ENCODE data around the gene SPAG17. TPM values are rescaled to one million over a fixed set of nuclear protein-coding genes. Genes with fewer than 3 reads are reported as not detected.
A peak's percentile ranks its signal among the peaks of the same experiment; 100 is the strongest.

SPAG17 gene
- polyA plus RNA-seq, 1 experiment, result not detected

DNA sequence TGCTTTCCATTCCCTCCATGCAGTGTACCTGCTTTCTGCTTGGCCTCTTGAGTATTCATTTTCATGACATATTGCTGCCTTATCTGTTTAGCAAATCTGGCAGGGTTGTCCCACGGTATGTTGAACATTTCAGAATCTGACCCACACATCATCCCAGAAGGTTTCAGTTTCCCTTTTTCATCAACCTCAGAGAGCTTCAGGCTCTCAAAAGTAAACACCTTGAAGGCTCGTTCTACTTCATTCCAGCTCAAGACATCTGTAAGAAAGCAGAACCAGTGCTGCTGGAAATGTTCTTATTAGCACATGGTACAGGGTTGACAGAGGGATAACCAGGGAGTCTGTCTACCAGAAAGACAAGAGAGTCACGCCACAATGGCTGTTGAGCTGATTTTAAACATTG is 103.6 kb downstream of the SPAG17 start:
- Histone ChIP-seq H3K9me3 (ENCODE audit: control insufficient read depth, insufficient read depth, low read length) (no peaks in the 10 kb centered on the region), H3K27me3 (ENCODE audit: control insufficient read depth, insufficient read depth, low read length) (peaks cover 2% of the 10 kb centered on the region), H3K4me3 (ENCODE audit: low read depth, low read length) (no peak overlapping the region), H3K27ac (ENCODE audit: low read depth, low read length) (no peak overlapping the region)
- TF ChIP-seq, protein P1, sequence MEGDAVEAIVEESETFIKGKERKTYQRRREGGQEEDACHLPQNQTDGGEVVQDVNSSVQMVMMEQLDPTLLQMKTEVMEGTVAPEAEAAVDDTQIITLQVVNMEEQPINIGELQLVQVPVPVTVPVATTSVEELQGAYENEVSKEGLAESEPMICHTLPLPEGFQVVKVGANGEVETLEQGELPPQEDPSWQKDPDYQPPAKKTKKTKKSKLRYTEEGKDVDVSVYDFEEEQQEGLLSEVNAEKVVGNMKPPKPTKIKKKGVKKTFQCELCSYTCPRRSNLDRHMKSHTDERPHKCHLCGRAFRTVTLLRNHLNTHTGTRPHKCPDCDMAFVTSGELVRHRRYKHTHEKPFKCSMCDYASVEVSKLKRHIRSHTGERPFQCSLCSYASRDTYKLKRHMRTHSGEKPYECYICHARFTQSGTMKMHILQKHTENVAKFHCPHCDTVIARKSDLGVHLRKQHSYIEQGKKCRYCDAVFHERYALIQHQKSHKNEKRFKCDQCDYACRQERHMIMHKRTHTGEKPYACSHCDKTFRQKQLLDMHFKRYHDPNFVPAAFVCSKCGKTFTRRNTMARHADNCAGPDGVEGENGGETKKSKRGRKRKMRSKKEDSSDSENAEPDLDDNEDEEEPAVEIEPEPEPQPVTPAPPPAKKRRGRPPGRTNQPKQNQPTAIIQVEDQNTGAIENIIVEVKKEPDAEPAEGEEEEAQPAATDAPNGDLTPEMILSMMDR (IDR thresholded peaks at IDR 0.05; ENCODE audit: low read depth, low read length), result no peak
- DNase-seq (ENCODE audit: low read depth, low spot score), result no peak
- CTCF ChIA-PET, result no interaction called here
- POLR2A ChIA-PET, result no interaction called here

DNA sequence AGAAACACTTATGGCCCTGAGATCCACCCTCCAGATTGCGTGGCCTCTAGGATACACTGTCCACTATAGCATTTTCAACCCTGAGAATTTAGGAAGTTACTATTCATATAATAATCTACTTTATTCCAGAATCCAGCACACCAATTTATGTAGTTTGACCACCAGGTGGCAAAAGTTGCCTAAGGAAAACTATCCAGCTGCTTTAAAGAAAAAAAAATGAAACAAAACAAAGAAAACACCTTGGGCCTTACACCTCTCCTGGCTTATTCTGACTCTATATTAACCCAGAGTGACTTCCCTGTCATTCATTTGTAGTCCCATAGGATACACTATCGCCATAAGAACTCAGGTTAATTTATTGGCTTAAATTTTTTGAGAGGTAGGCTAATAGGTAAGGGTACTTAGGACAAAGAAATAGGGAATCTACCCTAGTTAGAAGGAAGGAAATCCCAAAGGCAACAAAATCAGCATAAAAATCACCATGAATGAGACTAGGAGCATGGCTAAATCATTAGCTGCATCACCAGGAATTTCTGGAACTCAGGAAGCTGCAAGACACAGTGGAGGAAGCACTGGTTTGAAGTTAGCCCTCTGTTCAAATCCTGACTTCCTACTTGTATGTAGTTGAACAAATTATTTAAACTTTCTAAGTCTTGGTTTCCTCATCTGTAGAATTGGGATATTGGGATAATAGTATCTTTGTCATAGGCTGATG is 107.5 kb downstream of the SPAG17 start:
- ChIA-PET POLR2A (no interaction called here), CTCF (interaction anchor here (0.6 to 1.7 kb wide), 18 partner anchors 8 to 1290 kb away, joined by 3 to 9 read pairs (median 4); no protein-coding TSS in a partner anchor)
- H3K9me3 ChIP-seq (ENCODE audit: control insufficient read depth, insufficient read depth, low read length), result no peaks in the 10 kb centered on the region
- H3K4me3 ChIP-seq (ENCODE audit: low read depth, low read length), result no peak overlapping the region
- no peak overlapping the region for H3K27ac ChIP-seq (ENCODE audit: low read depth, low read length)
- DNase-seq (ENCODE audit: low read depth, low spot score), result peak; percentile 11
- H3K27me3 ChIP-seq (ENCODE audit: control insufficient read depth, insufficient read depth, low read length), result peaks cover 2% of the 10 kb centered on the region
- TF ChIP-seq, protein P1 (IDR thresholded peaks at IDR 0.05; ENCODE audit: low read depth, low read length), result peak; percentile 63

DNA sequence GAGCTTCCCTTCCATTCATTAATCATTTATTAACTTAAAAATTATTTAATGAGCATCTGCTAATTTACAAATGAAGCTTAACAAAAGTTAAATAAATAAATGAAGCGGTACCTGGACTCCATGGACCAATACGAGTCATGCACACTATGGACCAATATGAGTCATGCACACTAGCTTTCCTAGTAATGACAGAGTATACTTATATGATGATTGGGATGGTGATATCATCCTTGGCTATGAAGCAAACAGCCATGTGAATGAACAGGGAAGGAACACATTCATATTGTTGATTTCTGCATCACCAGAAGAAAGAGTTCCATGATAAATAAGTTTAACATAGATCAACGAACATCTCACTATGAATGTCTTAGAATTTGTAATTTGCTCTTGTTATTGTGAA is 109.9 kb downstream of the SPAG17 start:
- no peak for DNase-seq (ENCODE audit: low read depth, low spot score)
- Histone ChIP-seq H3K27ac (ENCODE audit: low read depth, low read length) (no peak overlapping the region), H3K4me3 (ENCODE audit: low read depth, low read length) (no peak overlapping the region), H3K27me3 (ENCODE audit: control insufficient read depth, insufficient read depth, low read length) (no peaks in the 10 kb centered on the region), H3K9me3 (ENCODE audit: control insufficient read depth, insufficient read depth, low read length) (no peaks in the 10 kb centered on the region)
- TF ChIP-seq, protein P1 (IDR thresholded peaks at IDR 0.05; ENCODE audit: low read depth, low read length), result no peak
- CTCF ChIA-PET, result interaction anchor here (1.0 to 1.5 kb wide), 2 partner anchors 8 to 79 kb away, joined by 3 read pairs; no protein-coding TSS in a partner anchor
- POLR2A ChIA-PET, result no interaction called here

DNA sequence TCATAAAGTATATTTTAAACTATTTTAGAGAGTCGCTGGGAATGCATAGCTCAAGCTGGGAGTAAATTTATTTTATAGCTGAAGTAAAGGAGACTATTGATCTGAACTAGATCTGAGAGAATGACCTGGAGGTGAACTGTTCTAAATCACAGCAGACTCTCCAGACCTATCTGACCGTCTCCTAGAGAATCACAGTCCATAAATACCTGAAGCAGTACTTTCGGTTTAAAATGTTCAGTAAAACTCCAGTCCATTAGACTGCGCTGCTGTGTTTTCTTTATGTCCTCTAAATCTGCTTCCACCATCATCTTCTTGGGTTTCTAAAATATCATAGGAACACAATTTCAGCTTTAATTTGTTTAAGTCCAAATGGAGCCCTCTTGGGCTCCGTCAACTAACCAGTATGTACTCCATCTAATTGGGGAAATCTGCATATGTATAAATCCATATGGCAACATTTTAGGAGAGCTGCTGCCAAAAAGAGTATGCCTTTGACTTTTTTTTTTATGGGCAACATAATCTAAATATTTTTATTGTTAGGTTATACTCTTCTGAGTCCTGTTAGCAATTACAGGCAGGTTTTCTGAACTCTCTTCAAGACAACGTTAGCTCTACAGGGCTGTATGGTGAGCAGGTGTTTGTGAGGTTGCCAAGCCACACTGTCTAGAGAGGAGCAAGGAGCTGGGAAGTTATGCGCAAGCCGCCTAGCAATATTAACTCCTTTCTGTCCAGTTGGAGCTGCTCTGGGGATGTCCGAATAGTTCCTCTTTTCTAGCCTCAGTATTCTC is 111.2 kb downstream of the SPAG17 start:
- POLR2A ChIA-PET, result no interaction called here
- no peaks in the 10 kb centered on the region for H3K9me3 ChIP-seq (ENCODE audit: control insufficient read depth, insufficient read depth, low read length)
- no peak overlapping the region for H3K4me3 ChIP-seq (ENCODE audit: low read depth, low read length)
- H3K27me3 ChIP-seq (ENCODE audit: control insufficient read depth, insufficient read depth, low read length), result no peaks in the 10 kb centered on the region
- no peak overlapping the region for H3K27ac ChIP-seq (ENCODE audit: low read depth, low read length)
- DNase-seq (ENCODE audit: low read depth, low spot score), result no peak
- TF ChIP-seq, protein P1 (IDR thresholded peaks at IDR 0.05; ENCODE audit: low read depth, low read length), result no peak
- CTCF ChIA-PET, result interaction anchor here (0.6 to 1.5 kb wide), 6 partner anchors 9 to 934 kb away, joined by 3 to 4 read pairs (median 3); no protein-coding TSS in a partner anchor

DNA sequence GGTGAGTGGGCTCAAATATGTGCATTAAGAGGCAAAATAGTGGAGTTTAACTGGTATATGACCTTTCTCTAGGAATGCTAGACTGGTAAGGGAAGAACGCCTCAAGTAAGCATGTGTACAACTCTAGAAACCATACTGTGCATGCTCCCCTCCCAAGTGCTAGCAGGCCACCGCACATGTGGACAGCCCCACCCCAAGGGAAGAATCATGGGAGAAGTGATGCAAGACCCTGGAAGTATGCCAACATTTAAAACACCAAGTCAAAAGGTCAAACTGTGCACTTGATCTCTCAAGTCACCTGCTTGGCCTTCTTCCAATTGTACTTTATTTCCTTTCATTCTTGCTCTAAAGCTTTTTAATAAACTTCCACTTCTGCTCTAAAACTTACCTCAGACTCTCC is 135.0 kb downstream of the SPAG17 start:
- H3K9me3 ChIP-seq (ENCODE audit: control insufficient read depth, insufficient read depth, low read length), result no peaks in the 10 kb centered on the region
- TF ChIP-seq, protein P1 (IDR thresholded peaks at IDR 0.05; ENCODE audit: low read depth, low read length), result no peak
- H3K27ac ChIP-seq (ENCODE audit: low read depth, low read length), result no peak overlapping the region
- peaks cover 3% of the 10 kb centered on the region for H3K27me3 ChIP-seq (ENCODE audit: control insufficient read depth, insufficient read depth, low read length)
- ChIA-PET CTCF (no interaction called here), POLR2A (no interaction called here)
- H3K4me3 ChIP-seq (ENCODE audit: low read depth, low read length), result no peak overlapping the region
- no peak for DNase-seq (ENCODE audit: low read depth, low spot score)

Measured in AG04450 (cell line).